Gastroesophageal sphincter (tissue), 3 donors: ENCODE measurements around the gene AFF3.

Experiments used
- EP300 ChIP-seq: sonication (generic); formaldehyde crosslinking; IDR thresholded peaks from one replicate; pipeline ENCODE4 v1.6.1; 2017; ENCODE audit warnings: antibody characterized with exemption, mild to moderate bottlenecking
- TF ChIP-seq, protein P1 (sequence below), 4 experiments: fragments of 200-600 bp in 2 of 4; fragments of 450-650 bp in 2 of 4; sonication (generic) in 1 of 4; IDR thresholded peaks; one replicate each; pipeline ENCODE4 v1.5.1; 2017 to 2019; ENCODE audit warnings: antibody characterized with exemption in 4 of 4, mild to moderate bottlenecking in 2 of 4, moderate library complexity in 2 of 4

DNA sequence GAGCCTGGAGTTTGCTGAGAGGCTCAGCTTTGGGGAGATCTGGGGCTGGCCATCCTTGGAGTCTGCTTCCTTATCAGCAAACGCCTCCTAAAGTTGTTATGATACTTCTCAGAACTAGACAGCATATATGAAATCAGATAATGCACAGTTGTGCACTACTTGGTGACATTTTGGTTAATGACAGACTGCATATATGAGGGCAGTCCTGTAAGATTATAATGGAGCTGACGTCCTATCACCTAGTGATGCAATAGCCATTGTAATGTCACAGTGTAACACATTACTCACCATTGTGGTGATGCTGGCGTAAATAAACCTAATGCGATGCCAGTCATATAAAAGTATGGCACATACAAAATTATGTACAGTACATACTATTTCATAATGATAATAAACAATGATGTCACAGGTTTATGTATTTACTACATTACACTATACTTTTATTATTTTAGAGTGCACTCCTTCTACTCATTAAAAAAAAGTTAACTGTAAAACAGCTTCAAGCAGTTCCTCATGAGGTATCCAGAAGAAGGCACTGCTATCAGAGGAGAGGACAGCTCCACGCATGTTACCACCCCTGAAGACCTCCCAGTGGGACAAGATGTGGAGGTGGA lies 354.5 kb downstream of the AFF3 start:
- TF ChIP-seq, protein P1, sequence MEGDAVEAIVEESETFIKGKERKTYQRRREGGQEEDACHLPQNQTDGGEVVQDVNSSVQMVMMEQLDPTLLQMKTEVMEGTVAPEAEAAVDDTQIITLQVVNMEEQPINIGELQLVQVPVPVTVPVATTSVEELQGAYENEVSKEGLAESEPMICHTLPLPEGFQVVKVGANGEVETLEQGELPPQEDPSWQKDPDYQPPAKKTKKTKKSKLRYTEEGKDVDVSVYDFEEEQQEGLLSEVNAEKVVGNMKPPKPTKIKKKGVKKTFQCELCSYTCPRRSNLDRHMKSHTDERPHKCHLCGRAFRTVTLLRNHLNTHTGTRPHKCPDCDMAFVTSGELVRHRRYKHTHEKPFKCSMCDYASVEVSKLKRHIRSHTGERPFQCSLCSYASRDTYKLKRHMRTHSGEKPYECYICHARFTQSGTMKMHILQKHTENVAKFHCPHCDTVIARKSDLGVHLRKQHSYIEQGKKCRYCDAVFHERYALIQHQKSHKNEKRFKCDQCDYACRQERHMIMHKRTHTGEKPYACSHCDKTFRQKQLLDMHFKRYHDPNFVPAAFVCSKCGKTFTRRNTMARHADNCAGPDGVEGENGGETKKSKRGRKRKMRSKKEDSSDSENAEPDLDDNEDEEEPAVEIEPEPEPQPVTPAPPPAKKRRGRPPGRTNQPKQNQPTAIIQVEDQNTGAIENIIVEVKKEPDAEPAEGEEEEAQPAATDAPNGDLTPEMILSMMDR (IDR thresholded peaks at IDR 0.05) = no peak
- no peak for TF ChIP-seq EP300
